H1 (cell line): ENCODE measurements around the gene FAM53B. TPM values are rescaled to one million over a fixed set of nuclear protein-coding genes. Genes with fewer than 3 reads are reported as not detected.

Experiments used
- ATF2 ChIP-seq: IDR thresholded peaks from 2 replicates; pipeline ENCODE4 v1.6.1; 2012; ENCODE audit warnings: low read length, inconsistent platforms
- CHD2 ChIP-seq: IDR thresholded peaks from 2 replicates; pipeline ENCODE4 v1.6.1; 2012; ENCODE audit warnings: low read length, improper control_type of control experiment
- CREB1 ChIP-seq: IDR thresholded peaks from 2 replicates; pipeline ENCODE4 v1.6.1; 2012; ENCODE audit warnings: inconsistent platforms
- EZH2 ChIP-seq: fragments of 200-600 bp; sonication (generic); IDR thresholded peaks from 2 replicates; pipeline ENCODE4 v1.7.1; 2012; ENCODE audit warnings: low read depth, mild to moderate bottlenecking, moderate library complexity, low read length, inconsistent platforms; ENCODE audit not compliant: severe bottlenecking
- HDAC6 ChIP-seq: IDR thresholded peaks from one replicate; pipeline ENCODE4 v1.7.1; 2012; ENCODE audit warnings: low read depth, mild to moderate bottlenecking, inconsistent platforms, low read length, moderate library complexity
- SUZ12 ChIP-seq: fragments of 200-600 bp; sonication (generic); IDR thresholded peaks from 2 replicates; pipeline ENCODE4 v1.6.1; 2012; ENCODE audit warnings: mild to moderate bottlenecking, inconsistent platforms, low read length, moderate library complexity, mixed read lengths
- TCF12 ChIP-seq: IDR thresholded peaks from 2 replicates; pipeline ENCODE4 v1.6.1; 2011; ENCODE audit warnings: low read depth, mild to moderate bottlenecking, low read length
- polyA plus RNA-seq, 7 experiments: library from polyadenylated mRNA; depleted of rRNA in 3 of 7; stranded (reverse) in 5 of 7; unstranded in 2 of 7; fragments of >200 nt in 5 of 7; fragments of 200-250 nt in 2 of 7; gene quantifications; 1 replicate in 5 of 7; 2 replicates in 1 of 7; 4 replicates in 1 of 7; pipeline versions ENCODE4 v1.2.1 to v1.2.3, GENCODE V29; 2011 to 2013; ENCODE audit warnings: missing spikeins in 2 of 7, mixed read lengths in 2 of 7
- total RNA-seq: library from RNA; stranded (reverse); fragmentation: NEBNext Ultra II Directional; extraction: Animal tissue kit (Norgen Biotek cat#: 25700); gene quantifications from 2 replicates; pipeline ENCODE4 v1.2.1, GENCODE V29; 2021

Gene FAM53B
- total and polyA plus RNA-seq, 2 of the 8 experiments (the other 6 are each of a cell fraction or from before 2014, with no cell fraction given): 5.3 to 14.4 TPM

DNA sequence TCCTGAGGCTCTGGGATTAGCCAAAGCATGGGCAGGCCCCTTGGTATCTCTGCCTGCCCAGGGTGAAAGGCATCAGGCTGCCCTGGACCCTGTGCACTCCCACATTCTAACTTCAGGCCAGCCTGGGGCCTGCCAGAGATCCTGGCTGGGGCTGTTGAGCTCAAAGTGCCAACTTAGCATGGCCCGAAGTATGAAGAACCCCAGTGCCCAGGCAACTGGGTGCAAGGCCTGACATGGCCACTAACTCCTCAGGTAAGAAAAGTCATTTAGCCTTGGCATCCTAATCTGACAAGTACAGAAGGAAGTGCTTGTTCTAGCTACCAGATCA, 43.2 kb downstream of the FAM53B start (continued):
- TF ChIP-seq ATF2: no peak
- TF ChIP-seq CREB1: no peak
- no peak for TF ChIP-seq EZH2
- no peak for TF ChIP-seq HDAC6
- TF ChIP-seq TCF12: no peak
- TF ChIP-seq SUZ12: no peak
- TF ChIP-seq CHD2: no peak
